Measurements from ENCODE around the gene PIM2. TPM values are rescaled to one million over a fixed set of nuclear protein-coding genes. Genes with fewer than 3 reads are reported as not detected.

PIM2 gene
- total RNA-seq, 2 donors from 2014 or later, result 3.0 to 4.2 TPM

DNA sequence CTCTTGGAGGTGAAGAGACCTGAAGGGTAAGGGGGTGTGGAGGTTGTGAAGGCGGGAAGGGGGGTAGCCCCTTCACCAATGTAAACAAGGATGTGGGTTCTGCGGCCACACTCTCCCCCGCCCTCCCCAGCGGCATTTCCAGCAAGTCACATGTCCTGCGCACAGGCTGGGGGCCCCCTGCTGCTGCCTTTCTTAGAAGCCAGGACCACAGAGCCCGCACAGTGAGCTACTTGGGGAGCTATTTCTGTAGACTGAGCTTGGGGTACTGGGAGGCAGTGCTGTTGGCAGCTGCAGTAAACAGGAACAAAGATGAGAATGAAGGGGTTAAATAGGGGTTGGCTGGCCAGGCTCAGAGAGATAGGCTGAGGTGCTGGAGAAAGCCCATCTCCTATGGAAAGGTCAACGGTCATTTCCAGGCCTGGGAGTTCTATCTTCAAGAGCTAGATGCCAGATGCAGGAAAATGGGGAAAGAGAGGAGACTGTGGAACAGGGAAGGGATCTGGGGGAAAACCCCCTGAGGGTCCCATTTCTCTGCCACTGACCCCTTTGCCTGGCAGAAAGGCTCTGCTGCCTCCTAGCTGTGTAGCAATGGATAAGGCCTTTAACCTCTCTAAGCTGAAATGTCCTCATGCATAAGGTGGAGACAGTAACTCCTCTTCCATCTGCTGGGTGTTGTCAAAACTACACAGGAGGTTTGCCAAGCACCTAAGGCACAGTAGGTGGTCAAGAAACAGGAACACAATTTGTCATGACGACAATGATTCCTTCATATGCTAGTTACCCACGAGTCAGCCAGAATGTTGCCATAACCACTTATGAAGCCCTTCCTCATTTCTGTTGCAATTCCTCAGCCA, 18.5 kb upstream of the PIM2 start:
- peak; percentile 90 for DNase-seq (ENCODE audit: low spot score)

DNA sequence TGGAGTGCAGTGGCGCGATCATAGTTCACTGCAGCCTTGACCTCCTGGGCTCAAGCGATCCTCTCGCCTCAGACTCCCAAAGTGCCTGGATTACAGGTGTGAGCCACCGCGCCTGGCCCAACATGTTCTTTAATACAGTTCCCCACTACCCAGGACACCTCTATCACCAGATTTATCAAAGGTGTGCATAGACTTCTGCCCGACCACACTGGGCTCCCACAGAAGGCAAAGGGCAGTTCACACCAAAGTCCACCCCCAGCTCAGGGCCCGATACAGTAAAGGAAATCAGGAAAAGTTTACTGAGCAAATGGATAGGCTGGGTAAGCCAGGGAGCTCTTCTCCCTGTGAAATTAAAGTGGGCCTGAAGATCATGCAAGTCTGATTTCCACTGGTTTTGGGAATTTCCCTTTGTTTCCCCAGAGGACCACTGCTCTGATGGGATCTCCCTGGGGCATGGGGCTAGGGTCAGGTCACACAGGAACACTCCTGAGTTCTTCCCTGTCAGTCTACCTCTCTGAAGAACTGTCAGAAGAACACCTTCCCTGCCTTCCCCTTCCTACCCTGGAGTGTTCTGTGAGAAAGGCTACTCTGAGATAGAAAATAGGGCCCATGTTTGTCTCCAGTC, 17.7 kb upstream of the PIM2 start:
- no peak for DNase-seq (ENCODE audit: low spot score)
- intact Hi-C loops (cut with DNase I), result no loop called here

More for the DNA sequence above, 18.5 kb upstream of the PIM2 start:
- intact Hi-C loops (cut with DNase I), result no loop called here

DNA sequence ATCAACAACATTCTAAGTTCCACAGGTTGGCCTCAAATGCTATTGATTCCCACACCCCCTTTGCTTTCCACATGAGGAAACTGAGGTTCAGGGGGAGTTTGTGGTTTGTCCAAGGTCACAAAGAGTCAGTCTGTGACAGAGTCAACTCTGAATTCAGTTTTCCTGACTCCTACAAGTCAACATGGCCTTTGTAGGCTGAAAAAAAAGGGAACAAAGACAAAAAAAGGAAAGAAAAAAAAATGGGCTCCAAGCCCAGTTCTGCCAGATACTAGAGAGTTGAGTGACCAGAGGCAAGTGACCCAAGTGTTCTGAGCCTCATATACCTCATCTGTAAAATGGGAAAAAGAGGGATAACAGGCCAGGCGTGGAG, 16.5 kb upstream of the PIM2 start:
- intact Hi-C loops (cut with DNase I), result no loop called here

DNA sequence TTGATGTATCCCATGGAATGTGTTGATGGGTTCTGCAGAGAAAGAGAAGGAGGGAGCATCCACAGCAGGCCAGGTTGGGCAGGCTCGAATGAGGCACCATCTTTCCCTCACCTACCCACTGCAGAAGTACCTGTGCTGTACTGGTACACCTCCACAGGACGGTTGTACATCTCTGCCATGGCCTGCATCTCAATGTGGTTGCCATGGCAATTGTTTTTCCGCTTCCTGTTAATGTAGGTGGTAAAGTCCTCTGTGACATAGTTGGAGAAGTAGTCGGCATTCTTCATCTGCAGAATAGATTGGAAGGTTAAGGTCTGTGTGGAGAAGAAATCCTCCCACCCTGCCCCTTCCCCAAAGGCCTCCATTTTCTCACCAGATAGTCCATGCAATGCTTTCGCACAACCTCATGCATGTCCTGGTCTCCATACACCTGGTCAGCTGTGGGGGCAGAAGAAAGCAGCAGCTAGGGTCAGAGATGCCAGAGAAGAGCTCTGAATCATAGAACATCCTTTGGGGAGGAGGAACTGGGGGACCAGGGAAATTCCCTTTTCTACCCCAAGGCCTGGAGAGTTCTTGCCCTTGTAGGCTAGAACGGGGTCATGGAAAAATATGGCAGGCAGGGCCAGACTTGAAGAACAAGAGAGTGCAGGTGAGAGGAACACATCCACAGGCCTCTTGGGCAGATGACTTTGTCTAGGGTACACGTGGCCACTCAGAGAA, 15.9 kb upstream of the PIM2 start:
- no peak for DNase-seq (ENCODE audit: low spot score)
- intact Hi-C loops (cut with DNase I), result no loop called here

More for the DNA sequence above, 16.5 kb upstream of the PIM2 start:
- no peak for DNase-seq (ENCODE audit: low spot score)

DNA sequence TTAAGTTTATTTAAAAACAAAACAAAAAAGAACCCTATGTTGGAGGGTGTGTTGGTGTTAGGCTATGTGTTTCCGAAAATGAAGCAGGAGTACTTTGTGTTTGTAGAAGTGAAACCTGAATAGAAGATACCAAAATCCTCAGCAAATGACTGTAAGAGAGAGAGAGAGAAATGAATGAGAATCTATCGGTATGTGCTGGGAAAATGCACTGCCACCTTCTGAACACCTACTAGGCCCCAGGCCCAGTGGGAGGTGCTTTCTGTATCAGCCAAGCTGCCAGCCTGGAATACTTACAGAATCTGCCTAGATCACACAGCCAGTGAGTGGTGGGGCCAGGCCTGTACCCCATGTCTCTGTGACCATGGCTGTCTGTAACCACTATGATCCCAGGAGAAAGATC, 14.9 kb upstream of the PIM2 start:
- intact Hi-C loops (cut with DNase I), result no loop called here
- DNase-seq (ENCODE audit: low spot score), result no peak

DNA sequence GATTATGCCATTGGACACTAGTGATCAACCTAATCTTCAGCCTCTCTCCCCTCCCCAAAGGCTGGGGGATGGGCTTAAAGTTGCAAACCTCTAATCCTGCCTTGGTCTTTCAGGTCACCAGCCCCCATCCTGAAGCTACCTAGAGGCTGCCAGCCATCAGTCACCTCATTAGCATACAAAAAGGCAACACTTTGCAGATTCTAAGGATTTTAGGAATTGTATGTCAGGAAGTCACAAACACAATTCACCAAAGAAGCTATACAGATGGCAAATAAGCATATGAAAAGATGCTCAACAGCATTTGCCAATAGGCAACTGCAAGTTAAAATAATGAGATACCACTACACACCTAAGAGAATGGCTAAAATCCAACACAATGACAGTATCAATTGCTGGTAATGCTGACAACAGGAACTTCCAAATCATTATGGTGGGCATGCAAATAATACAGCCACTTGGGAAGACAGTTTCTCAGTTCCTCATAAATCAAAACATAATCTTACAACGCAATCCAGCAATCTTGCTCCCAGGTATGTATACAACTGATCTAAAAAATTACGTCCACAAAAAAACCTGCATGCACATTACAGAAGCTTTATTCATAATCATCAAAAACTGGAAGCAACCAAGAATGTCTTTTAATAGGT, 9.0 kb upstream of the PIM2 start:
- intact Hi-C loops (cut with DNase I), result no loop called here
- DNase-seq (ENCODE audit: low spot score), result no peak

DNA sequence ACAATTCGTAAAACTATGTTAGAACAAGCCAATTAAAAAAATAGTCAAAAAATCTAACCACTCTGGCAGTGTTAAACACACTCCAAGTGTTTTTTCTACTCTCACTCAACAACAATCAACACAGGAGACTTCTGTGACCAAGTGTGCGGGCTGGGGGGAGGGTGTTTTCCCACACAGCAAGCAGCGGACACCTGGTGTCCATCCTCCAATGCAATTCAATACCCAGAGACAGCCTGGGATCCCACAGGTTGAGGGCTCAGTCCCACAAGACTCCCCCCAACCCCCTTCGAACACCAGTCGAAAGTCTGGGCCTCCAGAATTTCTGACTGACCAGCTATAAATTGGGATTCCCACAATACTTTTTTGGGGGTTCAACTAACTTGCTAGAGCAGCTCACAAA, 8.3 kb upstream of the PIM2 start:
- DNase-seq (ENCODE audit: low spot score), result no peak
- intact Hi-C loops (cut with DNase I), result no loop called here

DNA sequence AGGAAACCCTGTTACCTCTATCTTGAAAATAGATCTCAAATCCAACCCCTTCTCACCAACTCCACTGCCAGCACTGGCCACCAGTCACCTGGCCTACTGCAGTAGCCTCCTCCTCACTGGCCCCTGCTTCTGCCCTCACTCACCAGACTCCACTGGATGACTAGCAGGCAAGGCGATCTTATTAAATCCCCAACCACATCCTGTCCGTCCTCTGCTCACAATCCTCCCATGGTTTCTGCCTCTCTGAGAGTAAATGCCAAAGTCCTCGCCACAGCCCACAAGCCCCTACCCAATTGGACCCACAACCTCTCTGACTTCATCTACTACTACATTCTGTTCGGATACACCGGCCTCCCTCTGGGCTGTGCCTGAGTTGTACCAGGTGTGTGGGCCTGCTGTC, 5.4 kb upstream of the PIM2 start:
- intact Hi-C loops (cut with DNase I), result no loop called here
- no peak for DNase-seq (ENCODE audit: low spot score)

DNA sequence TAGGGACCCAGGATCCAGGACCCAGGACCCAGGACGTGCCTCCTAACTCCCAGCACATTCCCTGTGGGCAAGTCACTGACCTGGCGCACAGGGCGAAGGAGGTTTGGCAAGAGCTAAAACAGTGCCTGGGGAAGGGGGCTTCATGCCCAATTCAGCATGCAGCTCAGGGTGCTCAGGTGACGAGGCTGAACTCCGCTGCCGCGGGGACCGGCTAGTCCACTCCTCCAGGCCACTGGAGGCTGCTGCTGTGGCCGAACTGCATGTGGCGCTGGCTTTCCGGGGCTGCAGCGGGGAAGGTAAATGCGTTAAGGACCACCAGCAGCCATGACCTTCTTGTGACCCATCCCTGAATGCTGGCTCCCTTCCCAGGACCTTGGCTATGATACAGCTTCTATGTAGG, 4.9 kb upstream of the PIM2 start:
- no peak for DNase-seq (ENCODE audit: low spot score)
- intact Hi-C loops (cut with DNase I), result no loop called here

DNA sequence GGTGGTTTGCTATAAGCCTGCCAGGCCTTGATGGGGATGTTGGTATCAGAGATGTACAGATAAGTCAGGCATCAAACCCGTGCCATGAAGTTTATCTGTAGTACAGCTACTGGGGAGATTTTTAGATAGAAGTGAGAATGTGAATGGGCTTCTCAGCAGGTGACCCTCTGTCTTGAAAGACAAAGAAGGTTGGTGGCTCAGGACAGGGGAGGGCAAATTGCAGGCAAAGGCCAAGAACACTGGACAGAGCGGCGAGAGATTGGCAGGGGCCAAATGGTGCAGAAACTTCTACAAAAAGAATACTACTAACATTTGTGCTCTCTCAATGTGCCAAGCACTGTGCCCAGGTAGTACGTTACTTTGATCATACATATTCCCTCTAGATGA, 1.9 kb upstream of the PIM2 start:
- intact Hi-C loops (cut with DNase I), result no loop called here
- DNase-seq (ENCODE audit: low spot score), result no peak

DNA sequence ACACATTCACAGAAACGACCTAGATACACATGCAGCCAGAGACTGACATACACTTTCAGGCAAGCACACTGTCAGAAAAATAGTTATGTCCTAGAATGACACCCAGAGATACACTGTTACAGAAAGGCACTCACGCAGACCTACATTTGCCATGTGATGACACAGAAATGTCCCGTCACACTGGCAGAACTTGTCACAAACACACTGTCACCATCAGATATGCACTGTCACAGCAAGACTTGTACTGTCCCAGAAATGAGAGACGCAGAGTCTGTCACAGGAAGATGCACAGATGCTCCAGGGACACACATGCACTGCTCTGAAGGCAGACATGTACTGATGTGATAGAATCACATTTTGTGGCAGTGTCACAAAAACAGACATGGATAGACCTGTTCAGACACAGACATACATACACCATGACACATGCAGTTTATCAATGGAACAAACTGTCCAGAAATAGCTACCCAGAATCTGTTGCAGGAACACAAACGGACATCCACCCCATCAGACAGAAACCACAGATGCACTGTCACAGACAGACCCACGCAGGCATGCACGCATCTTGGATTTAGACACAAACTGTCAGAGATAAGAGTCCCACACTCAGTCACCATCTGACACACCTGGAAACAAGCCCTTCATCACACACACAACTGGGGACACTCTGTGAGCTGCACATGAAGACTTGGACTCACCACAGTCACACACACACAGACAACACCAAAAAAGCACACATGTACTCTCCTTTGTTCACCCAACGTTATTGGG, 1.3 kb upstream of the PIM2 start:
- intact Hi-C loops (cut with DNase I), result loop anchor here in 1 of 2 donors (10.0 kb wide), 1 partner anchor 55 kb away; the partner anchor contains the start of gene KCND1

DNA sequence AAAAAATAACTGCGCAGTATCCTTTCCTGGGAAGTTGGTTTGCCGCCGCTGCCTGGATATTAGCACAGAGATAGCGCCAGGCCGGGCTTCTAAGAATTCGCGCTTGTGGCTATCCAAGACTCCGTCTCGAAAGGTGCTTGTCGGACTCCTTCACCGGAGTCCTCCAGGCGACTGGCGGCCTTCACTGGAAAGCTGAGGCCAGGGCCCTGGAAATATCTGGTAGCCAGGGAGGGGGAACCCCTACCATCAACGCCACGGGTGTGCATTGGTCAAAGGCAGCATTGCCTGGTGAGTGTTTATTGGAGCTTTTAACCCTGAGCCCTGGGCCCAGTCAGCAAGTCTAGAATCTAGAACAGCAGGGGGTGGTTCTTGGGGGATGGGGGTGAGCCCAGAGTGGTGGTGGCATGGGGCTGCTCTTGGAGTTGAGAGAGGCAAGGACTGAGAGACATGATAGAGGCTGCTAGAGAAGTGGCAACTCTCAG, 577 bp upstream of the PIM2 start:
- intact Hi-C loops (cut with DNase I), result loop anchor here in 1 of 2 donors (10.0 kb wide), 1 partner anchor 55 kb away; the partner anchor contains the start of gene KCND1
- DNase-seq (ENCODE audit: low spot score), result no peak

More for the DNA sequence above, 1.3 kb upstream of the PIM2 start:
- DNase-seq (ENCODE audit: low spot score), result no peak

DNA sequence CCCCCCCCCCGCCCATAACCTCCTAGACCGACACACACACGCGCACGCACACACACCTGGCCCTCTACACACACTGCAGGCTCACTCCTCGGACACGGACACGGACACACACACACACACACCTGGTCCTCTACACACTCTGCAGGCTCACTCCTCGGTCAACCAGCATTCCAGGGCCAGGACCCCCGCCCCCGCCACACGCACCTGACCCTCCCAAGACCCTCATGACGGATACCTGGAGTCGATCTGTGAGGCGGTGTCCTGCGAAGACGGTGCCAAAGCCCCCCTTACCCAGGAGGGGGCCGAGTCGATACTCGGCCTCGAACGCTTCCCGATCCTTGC, 552 bp downstream of the PIM2 start:
- intact Hi-C loops (cut with DNase I), result loop anchor here in 1 of 2 donors (10.0 kb wide), 1 partner anchor 57 kb away; the partner anchor contains the start of gene KCND1
- no peak for DNase-seq (ENCODE audit: low spot score)

DNA sequence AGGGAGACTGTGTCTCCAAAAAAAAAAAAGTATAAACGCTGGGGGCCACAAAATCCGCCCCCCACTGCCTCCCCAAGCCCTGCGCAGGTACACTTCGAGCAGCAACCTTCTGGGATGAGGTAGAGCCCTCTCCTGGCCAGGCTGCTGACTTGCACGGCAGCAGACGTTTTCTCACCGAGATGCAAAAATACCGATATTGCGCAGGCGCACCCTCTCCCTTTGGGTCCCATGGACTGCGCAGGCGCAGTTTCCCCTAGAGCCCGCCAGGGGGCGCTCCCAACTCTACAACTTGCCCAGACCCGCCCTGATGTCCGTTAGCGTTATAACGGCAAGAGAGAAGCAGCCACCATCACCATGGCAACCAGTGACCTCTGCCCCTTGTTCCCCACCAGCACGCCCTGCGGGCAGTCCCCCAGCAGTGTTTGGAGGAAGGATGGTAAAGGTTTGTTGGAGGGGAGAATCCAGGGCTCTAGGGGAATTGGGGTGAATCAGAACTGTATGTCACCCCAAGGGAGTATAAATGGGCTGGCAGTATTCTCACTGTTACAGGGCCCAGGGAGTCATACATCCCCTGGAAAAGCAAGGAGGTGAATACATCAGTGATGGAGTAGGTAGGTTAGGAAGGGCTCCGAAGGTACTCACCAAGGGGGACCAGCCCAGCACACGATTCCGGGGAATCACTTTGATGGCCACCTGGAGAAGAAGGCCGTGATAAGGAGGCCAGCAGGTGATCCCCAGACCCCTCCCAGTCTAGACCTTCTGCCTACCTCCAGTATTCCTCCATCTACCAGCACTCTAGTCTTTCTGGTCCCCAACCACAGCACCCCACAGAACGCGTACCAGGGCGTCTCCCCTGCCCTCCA, 1.5 kb downstream of the PIM2 start:
- DNase-seq (ENCODE audit: low spot score), result peak; percentile 96
- intact Hi-C loops (cut with DNase I), result loop anchor here in 1 of 2 donors (10.0 kb wide), 1 partner anchor 57 kb away; the partner anchor contains the start of gene KCND1

DNA sequence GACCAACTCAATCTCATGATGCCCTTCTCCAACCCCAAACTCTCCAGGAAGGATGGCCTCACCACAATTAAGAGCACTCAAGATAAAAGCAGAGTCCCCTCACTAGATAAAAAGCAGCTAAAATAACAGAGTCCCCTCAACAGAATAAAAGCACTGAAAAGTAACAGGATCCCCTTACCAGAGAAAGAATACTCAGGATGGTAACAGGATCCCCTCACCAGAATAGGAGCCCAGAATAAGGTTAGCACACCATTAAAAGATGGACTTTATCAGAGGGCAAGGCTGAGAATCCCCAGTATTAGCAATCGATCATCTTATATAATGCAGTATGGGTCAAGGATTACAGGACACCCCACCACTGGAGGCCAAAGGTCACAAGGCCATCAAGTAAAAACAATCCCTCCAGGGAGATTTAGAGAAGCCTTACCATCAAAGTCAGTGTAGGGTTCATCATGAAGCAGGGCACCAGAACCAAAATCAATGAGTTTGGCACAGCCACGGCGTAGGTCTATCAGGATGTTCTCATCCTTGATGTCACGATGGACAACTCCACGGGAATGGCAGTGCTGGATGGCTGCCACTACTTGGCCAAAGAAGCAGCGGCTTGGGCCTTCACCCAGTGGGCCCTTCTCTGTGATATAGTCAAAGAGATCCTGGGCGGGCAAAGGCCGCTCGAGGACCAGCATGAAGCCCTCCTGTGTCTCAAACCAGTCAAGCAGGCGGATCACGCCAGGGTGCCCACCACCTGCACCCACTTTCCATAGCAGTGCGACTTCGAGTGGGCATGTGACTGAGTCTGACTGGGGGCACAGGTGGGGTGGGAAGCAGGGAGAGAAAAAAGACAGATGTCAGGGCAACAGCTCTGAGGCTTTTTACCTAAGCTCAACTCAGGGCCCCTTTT, 4.0 kb downstream of the PIM2 start:
- no peak for DNase-seq (ENCODE audit: low spot score)
- intact Hi-C loops (cut with DNase I), result loop anchor here in 1 of 2 donors (10.0 kb wide), 1 partner anchor 60 kb away; the partner anchor contains the start of gene KCND1

DNA sequence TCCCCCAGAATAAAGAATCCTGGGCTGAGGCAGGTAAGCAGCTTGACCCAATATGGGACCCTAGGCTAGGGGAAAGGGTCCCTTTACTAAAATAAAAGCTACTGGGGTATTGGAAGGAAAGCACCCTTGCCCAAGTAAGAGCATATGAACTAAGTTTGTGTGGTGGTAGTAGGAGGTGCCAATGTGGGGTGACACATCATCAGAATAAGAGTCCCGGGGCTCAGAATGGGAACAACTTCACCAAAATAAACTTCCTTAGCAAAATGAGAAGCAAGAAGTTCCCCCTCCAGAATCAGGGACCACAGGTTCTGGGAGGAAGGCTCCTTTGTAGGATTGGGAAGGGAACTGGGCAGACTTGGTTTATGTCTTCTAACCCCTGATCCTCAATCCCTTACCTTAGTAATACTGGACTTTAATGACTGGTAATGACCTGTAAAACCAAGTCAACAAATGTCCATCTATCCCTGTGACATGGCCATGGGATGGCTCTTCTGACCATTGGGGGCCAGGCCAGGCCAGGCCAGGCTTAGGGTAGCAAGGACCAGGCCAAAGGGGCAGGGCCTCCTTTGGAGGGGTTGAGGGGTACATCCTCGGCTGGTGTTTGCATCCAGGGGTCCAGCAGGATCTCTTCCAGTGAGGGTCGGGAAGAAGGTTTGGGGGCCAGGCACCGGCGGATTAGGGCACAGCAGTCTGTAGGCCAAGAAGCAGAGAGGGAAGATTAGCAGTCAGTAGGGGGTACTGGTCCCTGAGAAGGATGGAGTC, 5.0 kb downstream of the PIM2 start:
- DNase-seq (ENCODE audit: low spot score), result no peak

More for the DNA sequence above, 5.0 kb downstream of the PIM2 start:
- intact Hi-C loops (cut with DNase I), result loop anchor here in 1 of 2 donors (10.0 kb wide), 1 partner anchor 61 kb away; the partner anchor contains the start of gene KCND1

Data from posterior vena cava (tissue), 2 donors.